Sigmoid colon (tissue), 4 donors: Measurements from ENCODE around the gene KAZN.

ENCODE experiments used
- CTCF ChIP-seq, 4 experiments: fragments of 450-650 bp in 3 of 4; fragments of 200-600 bp in 1 of 4; IDR thresholded peaks; one replicate each; pipeline ENCODE4 v1.5.1; 2016 to 2019; ENCODE audit warnings: antibody characterized with exemption in 4 of 4, mild to moderate bottlenecking in 3 of 4, moderate library complexity in 2 of 4
- EP300 ChIP-seq, 4 donors: sonication (generic); formaldehyde crosslinking; IDR thresholded peaks; one replicate each; pipeline ENCODE4 v1.6.1; 2017; ENCODE audit warnings: antibody characterized with exemption in 4 of 4
- POLR2A ChIP-seq, 2 donors: fragments of 450-650 bp; IDR thresholded peaks; one replicate each; pipeline ENCODE4 v1.6.1; 2016; ENCODE audit warnings: antibody characterized with exemption in 2 of 2, mild to moderate bottlenecking in 2 of 2, moderate library complexity in 2 of 2
- POLR2AphosphoS5 ChIP-seq, 4 donors: sonication (generic); formaldehyde crosslinking; IDR thresholded peaks; one replicate each; pipeline ENCODE4 v1.6.1; 2017; ENCODE audit warnings: antibody characterized with exemption in 4 of 4

DNA sequence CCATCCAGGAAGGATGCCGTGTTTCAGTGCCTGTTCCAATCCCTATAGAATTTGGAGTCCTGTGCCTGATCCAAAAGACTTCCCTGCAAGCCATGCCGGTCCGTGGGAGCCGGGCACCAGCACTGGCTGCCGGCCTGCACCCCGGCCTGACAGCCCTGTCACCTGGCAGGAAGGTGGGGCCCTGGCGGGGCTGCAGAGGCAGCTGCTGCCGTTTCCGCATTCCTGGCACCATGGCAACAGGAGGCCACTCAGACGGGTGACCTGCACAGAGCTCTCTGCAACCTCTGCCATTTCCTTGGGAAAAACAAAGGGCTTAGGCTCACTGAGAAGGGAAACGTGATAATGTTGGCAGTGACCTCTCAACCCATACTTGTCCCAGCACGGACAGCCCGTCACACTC is 491.9 kb downstream of the KAZN start:
- no peak for TF ChIP-seq CTCF (IDR thresholded peaks at IDR 0.05)
- no peak for TF ChIP-seq EP300 (IDR thresholded peaks at IDR 0.05)
- no peak for TF ChIP-seq POLR2A (IDR thresholded peaks at IDR 0.05)
- no peak for TF ChIP-seq POLR2AphosphoS5 (IDR thresholded peaks at IDR 0.05)
